MM.1S (cell line): ENCODE measurements around the gene ZFYVE26.

Experiments
- DNase-seq: peaks from one replicate; pipeline ENCODE4 v3.0.0-alpha.2; 2015
- H2AFZ ChIP-seq: fragments of 300-600 bp; sonication (generic); 2 replicates; pipeline ENCODE4 v1.6.0; 2016; ENCODE audit warnings: antibody characterized with exemption, low read length
- H3F3A ChIP-seq: fragments of 300-600 bp; sonication (generic); 2 replicates; pipeline ENCODE4 v1.6.1; 2016; ENCODE audit warnings: mild to moderate bottlenecking, antibody characterized with exemption, low read length, moderate library complexity, mixed read lengths; ENCODE audit not compliant: insufficient read depth
- H3K27ac ChIP-seq: fragments of 300-600 bp; sonication (generic); 2 replicates; pipeline ENCODE4 v1.5.1; 2016; ENCODE audit warnings: mild to moderate bottlenecking, low read length
- H3K27me3 ChIP-seq: fragments of 300-600 bp; sonication (generic); replicated peaks from 2 replicates; pipeline ENCODE4 v1.6.0; 2016; ENCODE audit warnings: low read length; ENCODE audit not compliant: insufficient read depth
- H3K36me3 ChIP-seq: fragments of 300-600 bp; sonication (generic); replicated peaks from 2 replicates; pipeline ENCODE4 v1.6.1; 2016; ENCODE audit warnings: mild to moderate bottlenecking, low read length, mixed read lengths; ENCODE audit not compliant: insufficient read depth
- H3K4me1 ChIP-seq: fragments of 300-600 bp; sonication (generic); 2 replicates; pipeline ENCODE4 v1.6.1; 2016; ENCODE audit warnings: low read length, mixed read lengths
- H3K4me2 ChIP-seq: fragments of 300-600 bp; sonication (generic); 2 replicates; pipeline ENCODE4 v1.6.0; 2016; ENCODE audit warnings: low read depth, low read length
- H3K4me3 ChIP-seq: fragments of 300-600 bp; sonication (generic); 2 replicates; pipeline ENCODE4 v1.5.1; 2016; ENCODE audit warnings: low read length, mixed read lengths
- H3K79me2 ChIP-seq: fragments of 300-600 bp; sonication (generic); 2 replicates; pipeline ENCODE4 v1.6.1; 2016; ENCODE audit warnings: mixed run types, low read length, mixed read lengths
- H3K9ac ChIP-seq: fragments of 300-600 bp; sonication (generic); 2 replicates; pipeline ENCODE4 v1.6.1; 2016; ENCODE audit warnings: low read length, mixed read lengths
- H3K9me2 ChIP-seq: fragments of 300-600 bp; sonication (generic); replicated peaks from 2 replicates; pipeline ENCODE4 v1.6.1; 2016; ENCODE audit warnings: mild to moderate bottlenecking, low read length, mixed read lengths; ENCODE audit not compliant: insufficient read depth
- H3K9me3 ChIP-seq: fragments of 300-600 bp; sonication (generic); replicated peaks from 2 replicates; pipeline ENCODE4 v1.6.1; 2016; ENCODE audit warnings: mild to moderate bottlenecking, low read length, mixed read lengths; ENCODE audit not compliant: insufficient read depth
- H4K20me1 ChIP-seq: fragments of 300-600 bp; sonication (generic); 2 replicates; pipeline ENCODE4 v1.6.1; 2016; ENCODE audit warnings: mild to moderate bottlenecking, low read length, moderate library complexity, mixed read lengths; ENCODE audit not compliant: insufficient read depth
- CTCF ChIP-seq: fragments of 300-600 bp; sonication (generic); IDR thresholded peaks from 2 replicates; pipeline ENCODE4 v1.5.1; 2016; ENCODE audit warnings: antibody characterized with exemption, low read length, mixed read lengths
- EZH2 ChIP-seq: fragments of 300-600 bp; sonication (generic); optimal IDR thresholded peaks from 2 replicates; pipeline ENCODE3; 2017; ENCODE audit warnings: low read depth, mild to moderate bottlenecking, antibody characterized with exemption, low read length, mixed read lengths
- EZH2phosphoT487 ChIP-seq: fragments of 300-600 bp; sonication (generic); IDR thresholded peaks from 2 replicates; pipeline ENCODE4 v1.6.1; 2018; ENCODE audit warnings: antibody characterized with exemption, low read length

ZFYVE26 gene

GRCh38 chr14:67787673-67788072, 28.7 kb downstream of the ZFYVE26 start:
- Histone ChIP-seq H3K4me2 (no peak overlapping the region), H3K4me3 (no peak overlapping the region), H3K27me3 (no peaks in the 10 kb centered on the region), H4K20me1 (no peaks in the 10 kb centered on the region), H3K27ac (no peak overlapping the region), H3K36me3 (no peaks in the 10 kb centered on the region), H3K9me2 (no peaks in the 10 kb centered on the region), H3K79me2 (no peaks in the 10 kb centered on the region), H3K4me1 (no peaks in the 10 kb centered on the region), H3K9me3 (no peaks in the 10 kb centered on the region), H3K9ac (no peak overlapping the region), H2AFZ (no peak overlapping the region), H3F3A (no peaks in the 10 kb centered on the region)
- no peak for DNase-seq
- TF ChIP-seq EZH2phosphoT487 (no peak), EZH2 (no peak), CTCF (no peak)

- H3K4me2 ChIP-seq: no peak overlapping the region
- H3K9me2 ChIP-seq: no peaks in the 10 kb centered on the region
- no peak for TF ChIP-seq EZH2
- TF ChIP-seq CTCF: no peak
- TF ChIP-seq EZH2phosphoT487: no peak
- no peaks in the 10 kb centered on the region for H3K4me1 ChIP-seq
- no peak overlapping the region for H3K27ac ChIP-seq
- no peaks in the 10 kb centered on the region for H3K27me3 ChIP-seq
- no peak overlapping the region for H3K4me3 ChIP-seq
- H2AFZ ChIP-seq: no peak overlapping the region
- H3K79me2 ChIP-seq: no peaks in the 10 kb centered on the region
- no peaks in the 10 kb centered on the region for H3F3A ChIP-seq
- no peak overlapping the region for H3K9ac ChIP-seq
- H3K36me3 ChIP-seq: no peaks in the 10 kb centered on the region
- no peaks in the 10 kb centered on the region for H3K9me3 ChIP-seq
- DNase-seq: no peak
- H4K20me1 ChIP-seq: no peaks in the 10 kb centered on the region
Measured at GRCh38 chr14:67785270-67786109, 30.9 kb downstream of the ZFYVE26 start.

GRCh38 chr14:67784244-67784823, 32.1 kb downstream of the ZFYVE26 start:
- Histone ChIP-seq H3K27ac (no peak overlapping the region), H3K4me3 (no peak overlapping the region), H3K9ac (no peak overlapping the region), H3K27me3 (no peaks in the 10 kb centered on the region), H4K20me1 (no peaks in the 10 kb centered on the region), H3K9me2 (no peaks in the 10 kb centered on the region), H3K36me3 (no peaks in the 10 kb centered on the region), H3K4me1 (no peaks in the 10 kb centered on the region), H3K79me2 (no peaks in the 10 kb centered on the region), H3K9me3 (no peaks in the 10 kb centered on the region), H3K4me2 (no peak overlapping the region), H2AFZ (no peak overlapping the region), H3F3A (no peaks in the 10 kb centered on the region)
- no peak for TF ChIP-seq EZH2
- TF ChIP-seq EZH2phosphoT487: no peak
- no peak for TF ChIP-seq CTCF
- DNase-seq: no peak
